ENCODE results near the gene SPTLC2.
"Not testable (repeated sequence)": the region's sequence is repeated elsewhere in the genome, so short reads cannot be mapped to it uniquely, and the experiment has no call there.

Gene SPTLC2

GRCh38 chr14:77543240-77543551 is 73.2 kb downstream of the SPTLC2 start:
- no peak for TF ChIP-seq CTCF (conservative IDR thresholded peaks at IDR 0.05; ENCODE audit: low read depth, low read length)

GRCh38 chr14:77542421-77543239 is 73.8 kb downstream of the SPTLC2 start:
- no peak for DNase-seq (ENCODE audit: low read depth)
- no peak overlapping the region for H3K4me3 ChIP-seq (ENCODE audit: low read depth, low read length)
- no peak for TF ChIP-seq CTCF (conservative IDR thresholded peaks at IDR 0.05; ENCODE audit: low read depth, low read length)

More at GRCh38 chr14:77543240-77543551, 73.2 kb downstream of the SPTLC2 start:
- no peak overlapping the region for H3K4me3 ChIP-seq (ENCODE audit: low read depth, low read length)
- DNase-seq (ENCODE audit: low read depth): no peak

DNA sequence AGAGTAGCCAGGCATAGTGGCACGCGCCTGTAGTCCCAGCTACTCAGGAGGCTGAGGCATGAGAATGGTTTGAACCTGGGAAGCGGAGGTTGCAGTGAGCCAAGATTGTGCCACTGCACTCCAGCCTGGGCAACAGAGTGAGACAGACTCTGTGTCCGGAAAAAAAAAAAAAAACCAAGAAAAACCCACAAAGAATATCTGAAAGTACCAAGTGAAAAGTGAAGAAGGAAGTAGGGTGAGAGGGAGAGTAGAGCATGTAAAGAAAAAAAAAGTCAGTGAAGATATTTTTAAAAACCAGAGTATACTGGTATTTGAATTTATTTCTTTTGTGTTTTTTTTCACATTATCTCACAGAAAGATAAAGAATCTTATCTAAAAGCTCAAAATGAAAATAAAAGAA is 74.5 kb downstream of the SPTLC2 start:
- H3K4me3 ChIP-seq (ENCODE audit: low read depth, low read length): no peak overlapping the region
- TF ChIP-seq CTCF (conservative IDR thresholded peaks at IDR 0.05; ENCODE audit: low read depth, low read length): no peak
- DNase-seq (ENCODE audit: low read depth): no peak

- H3K4me3 ChIP-seq (ENCODE audit: low read depth, low read length); DNase-seq (ENCODE audit: low read depth): not testable (repeated sequence)
These were observed 79.5 kb downstream of the SPTLC2 start for GRCh38 chr14:77536951-77537350.

GRCh38 chr14:77531071-77531470 is 85.4 kb downstream of the SPTLC2 start:
- no peak overlapping the region for H3K4me3 ChIP-seq (ENCODE audit: low read depth, low read length)
- DNase-seq (ENCODE audit: low read depth): no peak
- TF ChIP-seq CTCF (conservative IDR thresholded peaks at IDR 0.05; ENCODE audit: low read depth, low read length): no peak

DNA sequence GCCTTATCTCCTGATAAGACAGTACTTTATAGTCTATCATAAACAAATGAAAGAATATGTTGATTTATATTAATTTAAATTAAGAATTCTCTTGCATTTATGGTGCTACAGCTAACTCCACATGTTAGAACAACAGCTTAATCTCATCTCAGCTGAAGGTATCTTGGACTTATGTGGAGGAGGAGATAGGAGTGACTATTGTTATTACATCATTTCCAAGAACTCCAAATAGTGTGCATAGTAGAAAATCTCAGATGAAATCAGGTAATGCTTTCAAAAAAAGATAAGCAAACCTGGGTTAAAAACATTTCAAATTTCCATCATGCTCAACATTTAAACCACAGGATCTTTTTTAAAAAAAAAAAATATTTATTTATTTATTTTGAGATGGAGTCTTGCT is 86.5 kb downstream of the SPTLC2 start:
- DNase-seq (ENCODE audit: low read depth): no peak
- no peak overlapping the region for H3K4me3 ChIP-seq (ENCODE audit: low read depth, low read length)
- no peak for TF ChIP-seq CTCF (conservative IDR thresholded peaks at IDR 0.05; ENCODE audit: low read depth, low read length)

DNA sequence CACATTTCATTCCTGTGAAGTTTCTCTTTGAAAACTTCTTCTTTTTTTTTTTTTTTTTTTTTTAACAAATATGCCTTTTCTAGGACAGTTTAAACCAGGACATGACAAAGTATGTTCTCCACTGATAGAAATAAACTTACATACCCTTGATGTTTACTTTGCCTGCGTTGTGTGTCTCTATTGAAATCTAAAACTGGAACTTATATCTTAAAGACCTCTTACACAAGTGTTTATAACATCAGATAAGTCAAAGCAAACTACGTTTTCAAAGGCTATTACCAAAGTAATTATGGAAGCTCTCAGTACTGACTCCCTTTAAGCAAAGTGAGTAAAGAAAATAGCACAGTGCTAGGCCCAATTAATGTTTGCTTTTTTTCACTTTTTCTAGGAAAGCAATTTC is 87.2 kb downstream of the SPTLC2 start:
- TF ChIP-seq CTCF (conservative IDR thresholded peaks at IDR 0.05; ENCODE audit: low read depth, low read length): no peak
- H3K4me3 ChIP-seq (ENCODE audit: low read depth, low read length): no peak overlapping the region
- DNase-seq (ENCODE audit: low read depth): no peak

GRCh38 chr14:77528701-77529100 is 87.7 kb downstream of the SPTLC2 start:
- not testable (repeated sequence) for H3K4me3 ChIP-seq (ENCODE audit: low read depth, low read length); DNase-seq (ENCODE audit: low read depth)
